Measurements from ENCODE around the gene CCDC187.

DNA sequence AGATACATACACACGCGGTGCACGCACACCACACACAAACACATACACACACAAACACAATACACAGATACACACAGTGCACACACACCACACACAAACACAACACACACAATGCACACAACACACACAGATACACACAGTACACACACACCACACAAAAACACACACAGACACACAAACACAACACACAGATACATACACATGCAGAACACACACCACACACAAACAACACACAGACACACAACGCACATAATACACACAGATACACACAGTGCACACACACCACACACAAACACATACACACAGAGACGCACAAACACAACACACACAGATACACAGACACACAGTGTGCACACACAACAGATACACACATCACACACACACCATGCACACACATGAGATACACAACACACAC lies 5.9 kb upstream of the CCDC187 start:
- TF ChIP-seq, protein P1, sequence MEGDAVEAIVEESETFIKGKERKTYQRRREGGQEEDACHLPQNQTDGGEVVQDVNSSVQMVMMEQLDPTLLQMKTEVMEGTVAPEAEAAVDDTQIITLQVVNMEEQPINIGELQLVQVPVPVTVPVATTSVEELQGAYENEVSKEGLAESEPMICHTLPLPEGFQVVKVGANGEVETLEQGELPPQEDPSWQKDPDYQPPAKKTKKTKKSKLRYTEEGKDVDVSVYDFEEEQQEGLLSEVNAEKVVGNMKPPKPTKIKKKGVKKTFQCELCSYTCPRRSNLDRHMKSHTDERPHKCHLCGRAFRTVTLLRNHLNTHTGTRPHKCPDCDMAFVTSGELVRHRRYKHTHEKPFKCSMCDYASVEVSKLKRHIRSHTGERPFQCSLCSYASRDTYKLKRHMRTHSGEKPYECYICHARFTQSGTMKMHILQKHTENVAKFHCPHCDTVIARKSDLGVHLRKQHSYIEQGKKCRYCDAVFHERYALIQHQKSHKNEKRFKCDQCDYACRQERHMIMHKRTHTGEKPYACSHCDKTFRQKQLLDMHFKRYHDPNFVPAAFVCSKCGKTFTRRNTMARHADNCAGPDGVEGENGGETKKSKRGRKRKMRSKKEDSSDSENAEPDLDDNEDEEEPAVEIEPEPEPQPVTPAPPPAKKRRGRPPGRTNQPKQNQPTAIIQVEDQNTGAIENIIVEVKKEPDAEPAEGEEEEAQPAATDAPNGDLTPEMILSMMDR (IDR thresholded peaks at IDR 0.05): no peak
- TF ChIP-seq POLR2AphosphoS5 (IDR thresholded peaks at IDR 0.05): no peak
- no peak for TF ChIP-seq POLR2A (IDR thresholded peaks at IDR 0.05)

Measured in upper lobe of left lung (tissue), 4 donors.